KMS-11 (cell line): ENCODE data around the gene SLC7A9.

Experiments
- H2AFZ ChIP-seq: fragments of 200-600 bp; sonication (generic); 2 replicates; pipeline ENCODE4 v1.6.1; 2016; ENCODE audit warnings: antibody characterized with exemption, mixed run types, low read depth
- H3K27ac ChIP-seq: fragments of 200-600 bp; sonication (generic); 2 replicates; pipeline ENCODE4 v1.6.1; 2016; ENCODE audit warnings: mild to moderate bottlenecking, mixed run types
- H3K27me3 ChIP-seq: fragments of 200-600 bp; sonication (generic); 2 replicates; pipeline ENCODE4 v1.6.1; 2017; ENCODE audit warnings: mild to moderate bottlenecking, low read depth, mixed run types, moderate library complexity; ENCODE audit not compliant: insufficient read depth
- H3K36me3 ChIP-seq: fragments of 200-600 bp; sonication (generic); 2 replicates; pipeline ENCODE4 v1.6.1; 2017; ENCODE audit warnings: mild to moderate bottlenecking, mixed run types; ENCODE audit not compliant: insufficient read depth
- H3K4me1 ChIP-seq: fragments of 200-600 bp; sonication (generic); 2 replicates; pipeline ENCODE4 v1.6.1; 2016; ENCODE audit warnings: mild to moderate bottlenecking, low read depth, mixed run types; ENCODE audit not compliant: poor library complexity, severe bottlenecking
- H3K4me2 ChIP-seq: fragments of 200-600 bp; sonication (generic); 2 replicates; pipeline ENCODE4 v1.7.0; 2016; ENCODE audit warnings: mild to moderate bottlenecking, mixed run types
- H3K4me3 ChIP-seq: fragments of 200-600 bp; sonication (generic); IDR thresholded peaks from 2 replicates; pipeline ENCODE4 v1.6.1; 2017; ENCODE audit warnings: low read depth, low read length, mixed read lengths; ENCODE audit not compliant: insufficient read depth
- H3K79me2 ChIP-seq: fragments of 200-600 bp; sonication (generic); 2 replicates; pipeline ENCODE4 v1.6.1; 2016; ENCODE audit warnings: low read depth, mixed run types; ENCODE audit not compliant: insufficient read depth
- H3K9ac ChIP-seq: fragments of 200-600 bp; sonication (generic); 2 replicates; pipeline ENCODE4 v1.6.1; 2016; ENCODE audit warnings: mild to moderate bottlenecking, mixed run types
- H4K20me1 ChIP-seq: fragments of 200-600 bp; sonication (generic); 2 replicates; pipeline ENCODE4 v1.6.1; 2016; ENCODE audit warnings: mild to moderate bottlenecking, mixed run types; ENCODE audit not compliant: insufficient read depth
- TF ChIP-seq, protein P1 (sequence below): fragments of 200-600 bp; sonication (generic); conservative IDR thresholded peaks from 2 replicates; pipeline ENCODE4 v1.6.1; 2017; ENCODE audit warnings: low read depth, mild to moderate bottlenecking, antibody characterized with exemption, low read length, moderate library complexity, mixed read lengths

Gene SLC7A9

DNA sequence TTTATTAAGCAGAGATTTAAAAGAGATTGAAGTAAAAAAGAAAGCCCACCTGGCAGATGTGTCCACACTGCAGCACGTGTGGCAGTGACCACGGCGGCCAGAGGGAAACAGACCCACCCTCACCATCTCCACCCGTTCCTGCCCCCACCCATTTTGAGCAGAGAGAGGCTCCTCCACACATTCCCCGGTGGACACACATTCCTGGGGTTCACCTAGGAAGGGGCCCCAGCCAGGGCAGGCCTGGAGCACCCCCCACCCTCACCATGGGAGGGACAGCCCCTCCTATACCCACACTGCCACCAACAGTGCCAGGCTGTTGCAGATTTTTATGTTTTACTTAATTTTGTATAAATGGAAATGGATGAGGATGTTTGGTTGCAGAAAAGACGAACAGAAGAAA, 54.9 kb downstream of the SLC7A9 start:
- Histone ChIP-seq H3K79me2 (no peaks in the 10 kb centered on the region), H3K9ac (no peak overlapping the region), H4K20me1 (no peaks in the 10 kb centered on the region), H3K4me3 (no peak overlapping the region), H3K4me1 (peaks cover 4% of the 10 kb centered on the region), H3K27ac (no peak overlapping the region), H3K4me2 (no peak overlapping the region), H3K36me3 (no peaks in the 10 kb centered on the region), H3K27me3 (no peaks in the 10 kb centered on the region), H2AFZ (no peak overlapping the region)
- TF ChIP-seq, protein P1, sequence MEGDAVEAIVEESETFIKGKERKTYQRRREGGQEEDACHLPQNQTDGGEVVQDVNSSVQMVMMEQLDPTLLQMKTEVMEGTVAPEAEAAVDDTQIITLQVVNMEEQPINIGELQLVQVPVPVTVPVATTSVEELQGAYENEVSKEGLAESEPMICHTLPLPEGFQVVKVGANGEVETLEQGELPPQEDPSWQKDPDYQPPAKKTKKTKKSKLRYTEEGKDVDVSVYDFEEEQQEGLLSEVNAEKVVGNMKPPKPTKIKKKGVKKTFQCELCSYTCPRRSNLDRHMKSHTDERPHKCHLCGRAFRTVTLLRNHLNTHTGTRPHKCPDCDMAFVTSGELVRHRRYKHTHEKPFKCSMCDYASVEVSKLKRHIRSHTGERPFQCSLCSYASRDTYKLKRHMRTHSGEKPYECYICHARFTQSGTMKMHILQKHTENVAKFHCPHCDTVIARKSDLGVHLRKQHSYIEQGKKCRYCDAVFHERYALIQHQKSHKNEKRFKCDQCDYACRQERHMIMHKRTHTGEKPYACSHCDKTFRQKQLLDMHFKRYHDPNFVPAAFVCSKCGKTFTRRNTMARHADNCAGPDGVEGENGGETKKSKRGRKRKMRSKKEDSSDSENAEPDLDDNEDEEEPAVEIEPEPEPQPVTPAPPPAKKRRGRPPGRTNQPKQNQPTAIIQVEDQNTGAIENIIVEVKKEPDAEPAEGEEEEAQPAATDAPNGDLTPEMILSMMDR = no peak

DNA sequence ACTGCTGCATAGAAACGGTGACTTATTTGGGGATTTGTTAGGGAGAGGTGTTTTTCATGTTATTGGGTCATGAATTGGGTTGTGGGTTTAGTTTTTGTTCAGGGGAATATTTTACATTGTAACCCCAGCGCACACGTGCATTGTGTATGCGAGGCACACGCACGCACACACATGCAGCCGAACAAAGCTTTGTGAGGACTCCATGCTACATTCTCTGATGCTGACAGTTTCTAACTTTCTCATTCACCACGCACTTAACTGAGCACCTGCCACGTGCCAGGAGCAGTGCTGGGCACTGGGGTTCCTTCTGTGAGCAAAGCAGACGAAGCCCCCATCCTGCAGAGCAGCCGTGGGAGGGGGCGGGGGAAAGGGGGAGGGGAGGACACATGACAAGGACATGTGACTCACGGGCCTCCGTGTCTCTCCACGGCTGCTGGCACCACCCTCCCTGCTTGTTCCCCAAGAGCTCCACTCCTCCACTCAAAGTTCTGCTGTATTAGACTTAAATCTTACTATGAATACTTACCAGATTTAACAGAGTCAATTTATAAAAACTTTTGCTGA, 55.6 kb downstream of the SLC7A9 start:
- TF ChIP-seq, protein P1 = no peak
- no peak overlapping the region for H3K27ac ChIP-seq
- no peak overlapping the region for H3K9ac ChIP-seq
- no peaks in the 10 kb centered on the region for H3K27me3 ChIP-seq
- no peaks in the 10 kb centered on the region for H3K4me1 ChIP-seq
- H4K20me1 ChIP-seq = no peaks in the 10 kb centered on the region
- H3K36me3 ChIP-seq = no peaks in the 10 kb centered on the region
- H3K4me3 ChIP-seq = no peak overlapping the region
- H3K4me2 ChIP-seq = no peak overlapping the region
- no peaks in the 10 kb centered on the region for H3K79me2 ChIP-seq
- H2AFZ ChIP-seq = no peak overlapping the region

DNA sequence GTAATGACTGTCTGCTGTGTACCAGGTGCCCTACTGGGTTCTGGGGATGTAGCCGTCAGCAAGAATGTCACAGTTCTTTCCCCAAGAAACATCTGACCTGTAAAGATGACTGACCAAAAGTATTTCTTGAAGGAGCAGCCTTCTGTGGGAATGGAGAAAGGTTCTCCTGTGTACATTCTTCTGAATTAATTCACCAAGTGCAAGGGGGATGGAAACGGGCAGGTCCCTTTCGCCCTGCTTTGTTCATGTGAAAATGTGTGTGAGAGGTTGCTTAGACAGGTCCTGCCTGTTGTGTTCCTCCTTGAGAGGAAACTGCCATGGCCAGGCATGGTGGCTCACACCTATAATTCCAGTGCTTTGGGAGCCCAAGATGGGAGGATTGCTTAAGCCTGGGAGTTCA, 57.0 kb downstream of the SLC7A9 start:
- Histone ChIP-seq H3K4me1 (no peaks in the 10 kb centered on the region), H3K27me3 (no peaks in the 10 kb centered on the region), H3K4me3 (no peak overlapping the region), H3K27ac (no peak overlapping the region), H3K79me2 (no peaks in the 10 kb centered on the region), H3K4me2 (no peak overlapping the region), H2AFZ (no peak overlapping the region), H3K36me3 (no peaks in the 10 kb centered on the region), H3K9ac (no peak overlapping the region), H4K20me1 (no peaks in the 10 kb centered on the region)
- TF ChIP-seq, protein P1 = no peak

DNA sequence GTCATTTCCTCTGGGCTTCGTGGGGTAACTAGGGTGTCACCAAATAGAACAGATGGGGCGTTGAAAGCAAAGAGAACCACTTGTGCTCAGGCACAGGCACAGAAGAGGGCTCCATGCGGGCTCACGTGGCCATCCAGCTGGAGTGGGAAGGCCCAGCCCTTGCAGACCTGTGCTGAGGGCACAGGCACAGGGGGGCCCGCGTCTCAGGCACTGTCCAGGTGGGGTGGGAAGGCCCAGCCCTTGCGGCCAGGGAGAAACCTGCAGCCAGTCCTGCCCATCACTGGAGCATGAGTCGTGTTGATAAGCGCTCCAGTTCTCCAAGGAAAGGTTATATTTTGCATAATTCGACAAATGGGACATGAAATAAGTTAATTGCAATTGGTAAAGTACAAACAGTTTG, 57.5 kb downstream of the SLC7A9 start:
- no peaks in the 10 kb centered on the region for H3K4me1 ChIP-seq
- H3K27me3 ChIP-seq = no peaks in the 10 kb centered on the region
- no peak overlapping the region for H3K27ac ChIP-seq
- H3K4me2 ChIP-seq = no peak overlapping the region
- no peaks in the 10 kb centered on the region for H3K79me2 ChIP-seq
- H3K36me3 ChIP-seq = no peaks in the 10 kb centered on the region
- no peaks in the 10 kb centered on the region for H4K20me1 ChIP-seq
- TF ChIP-seq, protein P1 = no peak
- no peak overlapping the region for H3K4me3 ChIP-seq
- H2AFZ ChIP-seq = no peak overlapping the region
- H3K9ac ChIP-seq = no peak overlapping the region
